Kidney tubule cell (primary cell): ENCODE measurements around the gene KCNMB3.
A peak's percentile ranks its signal among the peaks of the same experiment; 100 is the strongest.
"Not testable (repeated sequence)": the region's sequence is repeated elsewhere in the genome, so short reads cannot be mapped to it uniquely, and the experiment has no call there.

Source experiments
- DNase-seq: peaks from one replicate; pipeline ENCODE4 v3.0.0-alpha.2; 2018; ENCODE audit warnings: low spot score

The KCNMB3 gene, protein sequence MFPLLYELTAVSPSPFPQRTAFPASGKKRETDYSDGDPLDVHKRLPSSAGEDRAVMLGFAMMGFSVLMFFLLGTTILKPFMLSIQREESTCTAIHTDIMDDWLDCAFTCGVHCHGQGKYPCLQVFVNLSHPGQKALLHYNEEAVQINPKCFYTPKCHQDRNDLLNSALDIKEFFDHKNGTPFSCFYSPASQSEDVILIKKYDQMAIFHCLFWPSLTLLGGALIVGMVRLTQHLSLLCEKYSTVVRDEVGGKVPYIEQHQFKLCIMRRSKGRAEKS

DNA sequence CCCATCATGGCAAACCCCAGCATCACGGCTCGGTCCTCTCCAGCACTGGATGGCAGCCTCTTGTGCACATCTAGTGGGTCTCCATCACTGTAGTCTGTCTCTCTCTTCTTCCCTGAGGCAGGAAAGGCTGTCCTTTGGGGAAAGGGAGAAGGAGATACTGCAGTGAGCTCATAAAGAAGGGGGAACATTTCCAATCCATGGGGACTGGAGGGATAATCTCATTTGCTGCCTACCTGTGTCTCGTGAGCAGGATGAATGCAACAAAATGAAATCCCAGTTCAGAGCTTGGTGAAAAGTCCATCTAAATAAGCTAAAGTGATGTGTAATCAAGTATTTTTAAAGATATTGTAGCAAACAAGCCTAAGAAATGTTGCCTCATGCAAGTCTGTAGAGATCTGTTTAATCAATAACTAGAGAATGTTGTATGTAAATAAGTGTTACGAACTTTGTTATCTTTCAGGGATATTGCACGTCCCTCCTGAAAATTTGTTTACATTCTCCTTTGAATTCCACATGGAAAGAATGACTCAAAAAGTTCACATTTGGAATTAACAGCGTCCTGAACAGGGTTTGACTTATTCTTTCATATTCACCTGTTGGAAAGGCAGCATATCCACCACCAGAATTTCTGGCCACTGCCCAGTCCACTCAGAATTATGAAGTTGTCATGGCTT lies at the start of gene KCNMB3:
KCNMB3 (minus strand) TSS at position 312 of the 674 bp plus-strand sequence; CDS start at position 188, 124 bp downstream.
- DNase-seq: no peak

DNA sequence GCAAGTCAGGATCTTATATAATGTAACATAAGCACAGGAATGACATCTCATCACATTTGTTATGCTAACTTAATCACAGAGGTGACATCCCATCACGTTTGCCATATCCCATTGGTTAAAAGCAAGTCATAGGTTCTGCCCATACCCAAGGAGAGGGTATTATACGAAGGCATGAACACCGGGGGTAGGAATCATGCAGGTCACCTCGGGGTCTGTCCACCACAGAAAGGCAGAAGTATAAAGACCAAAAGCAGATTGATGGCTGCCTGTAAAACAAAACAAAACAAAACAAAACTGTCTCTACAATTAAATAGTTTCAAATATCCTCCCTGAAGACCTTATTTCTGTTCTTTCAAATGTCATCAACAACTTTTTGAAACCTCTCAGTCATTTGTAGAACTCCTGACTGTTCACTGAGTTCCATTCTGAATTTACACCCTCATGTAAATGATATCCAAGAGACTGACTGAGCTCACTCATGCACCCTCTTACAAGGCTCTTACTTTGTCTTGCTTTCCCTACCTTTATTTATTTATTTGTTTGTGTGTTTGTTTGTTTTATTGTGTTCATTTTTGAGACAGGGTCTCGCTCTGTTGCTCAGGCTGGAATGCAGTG lies 49.2 kb upstream of the KCNMB3 start:
- no peak for DNase-seq

DNA sequence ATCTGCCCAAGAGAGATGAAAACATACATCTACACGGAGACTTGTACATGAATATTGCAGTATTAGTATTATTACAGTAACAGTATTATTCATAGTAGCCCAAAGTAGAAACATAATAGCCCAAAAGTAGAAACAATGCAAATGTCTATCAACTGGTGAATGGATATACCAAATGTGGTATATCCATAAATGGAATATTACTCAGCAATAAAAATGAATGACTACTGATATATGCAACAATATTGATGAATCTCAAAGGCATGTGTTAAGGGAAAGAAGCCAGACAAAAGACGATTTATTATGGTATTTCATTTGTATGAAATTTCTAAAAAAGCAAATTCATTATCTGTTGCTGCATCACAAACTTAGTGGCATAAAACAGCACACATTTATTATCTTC lies 48.4 kb upstream of the KCNMB3 start:
- DNase-seq: no peak

DNA sequence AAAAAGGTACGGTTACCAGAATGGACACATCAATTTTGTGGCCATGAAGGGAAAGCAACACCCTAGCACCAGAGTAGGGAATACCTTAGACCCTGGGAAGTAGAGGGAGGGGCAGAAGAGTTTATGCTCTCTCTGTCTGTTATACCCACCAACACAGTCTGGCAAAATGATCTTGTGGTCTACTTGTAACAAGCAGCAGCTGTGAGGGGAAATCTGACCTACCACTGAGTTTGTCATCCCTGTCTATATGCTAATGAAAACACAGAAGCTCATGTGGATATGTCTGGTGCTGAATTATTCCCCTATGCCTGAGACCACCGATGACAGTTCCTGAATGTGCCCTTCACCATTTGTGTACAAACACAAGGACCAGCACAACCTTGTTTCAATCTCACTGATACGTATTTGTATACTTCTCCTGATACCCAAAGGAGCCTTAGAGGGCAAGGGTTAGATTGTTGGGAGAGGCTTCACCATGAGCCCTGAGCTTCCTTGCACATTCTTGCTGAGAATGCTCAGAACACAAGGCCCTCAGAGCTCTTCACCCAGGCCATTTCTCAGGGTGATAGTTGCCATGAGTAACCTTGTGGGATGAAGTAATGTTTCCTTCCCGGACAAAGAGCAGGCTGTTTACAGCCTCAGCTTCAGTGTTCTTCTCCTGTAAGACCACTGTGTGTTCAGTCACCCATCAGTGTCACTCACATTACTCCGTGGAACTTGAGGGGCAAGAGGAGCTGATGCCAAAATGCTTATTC lies 47.2 kb upstream of the KCNMB3 start:
- no peak for DNase-seq

DNA sequence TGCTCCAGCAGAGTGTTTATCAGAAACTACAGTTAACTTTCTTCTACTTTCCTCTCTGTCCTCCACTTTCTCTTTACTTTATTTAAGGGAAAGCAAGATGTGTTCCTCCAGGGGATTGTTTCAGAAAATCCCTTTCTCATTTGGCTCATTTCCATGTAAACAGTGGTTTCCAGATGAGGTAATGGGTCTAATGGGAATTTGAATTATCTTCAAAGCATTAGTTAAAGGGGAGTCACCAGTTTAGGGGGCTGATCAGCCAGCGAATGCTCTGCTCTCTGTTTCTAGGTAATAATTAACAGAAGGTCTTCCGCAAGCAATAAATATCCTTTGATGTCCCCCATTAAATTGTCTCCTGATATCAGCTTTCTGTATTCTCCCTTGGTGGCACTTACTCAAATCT lies 41.5 kb upstream of the KCNMB3 start:
- DNase-seq: peak; percentile 28

DNA sequence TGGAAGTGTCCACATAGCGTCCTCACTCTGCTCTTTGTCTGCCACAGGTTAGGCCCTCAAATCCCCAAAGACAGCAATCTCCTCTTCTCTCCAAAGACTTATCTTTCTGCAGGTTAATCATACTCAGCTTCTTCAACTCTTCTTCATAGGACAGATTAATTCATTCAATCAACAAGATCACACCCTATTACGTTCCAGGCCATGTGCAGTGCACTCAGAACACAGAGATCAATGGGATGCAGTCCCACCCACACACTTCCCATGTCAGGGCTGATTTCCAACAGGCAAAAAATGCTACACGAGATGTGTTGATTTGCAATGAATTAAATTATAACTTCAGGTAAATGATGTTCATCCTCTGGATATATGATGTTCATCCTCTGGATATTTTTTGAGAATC lies 38.4 kb upstream of the KCNMB3 start:
- DNase-seq: no peak

DNA sequence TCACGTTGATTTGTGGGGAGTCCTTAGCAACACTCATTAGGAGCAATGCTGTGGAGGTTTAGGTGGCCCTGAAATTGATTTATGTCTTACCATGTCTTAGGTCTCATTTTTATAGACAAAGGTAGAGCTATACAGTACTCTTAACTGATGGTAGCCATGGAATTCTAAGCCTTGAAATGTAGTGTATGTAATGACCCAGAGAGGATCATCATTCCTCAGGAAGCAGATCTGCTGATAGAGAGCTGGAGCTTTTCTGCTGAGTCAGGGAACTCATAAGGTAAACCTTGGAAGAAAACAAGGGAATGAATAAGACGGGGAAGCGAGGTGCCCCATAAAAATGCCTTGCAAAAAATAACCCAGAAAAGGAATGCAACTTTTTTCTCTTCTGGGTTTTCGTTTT lies 37.9 kb upstream of the KCNMB3 start:
- no peak for DNase-seq

DNA sequence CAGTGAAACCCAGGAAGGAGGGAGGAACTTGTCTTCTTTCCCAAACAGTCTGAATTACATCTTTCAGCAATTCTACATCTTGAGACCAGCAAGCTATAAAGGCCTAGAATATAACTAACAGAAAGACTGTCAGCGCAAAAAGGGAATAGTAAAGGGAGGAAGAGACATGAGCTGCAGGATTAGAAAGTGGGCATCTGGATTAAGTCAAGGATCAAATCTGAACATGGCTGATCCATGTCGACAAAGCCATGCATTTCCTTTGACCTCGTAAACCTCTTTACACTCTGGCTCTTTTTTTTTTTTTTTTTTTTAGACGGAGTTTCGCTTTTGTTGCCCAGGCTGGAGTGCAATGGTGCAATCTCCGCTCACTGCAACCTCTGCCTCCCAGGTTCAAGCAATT lies 35.4 kb upstream of the KCNMB3 start:
- no peak for DNase-seq

DNA sequence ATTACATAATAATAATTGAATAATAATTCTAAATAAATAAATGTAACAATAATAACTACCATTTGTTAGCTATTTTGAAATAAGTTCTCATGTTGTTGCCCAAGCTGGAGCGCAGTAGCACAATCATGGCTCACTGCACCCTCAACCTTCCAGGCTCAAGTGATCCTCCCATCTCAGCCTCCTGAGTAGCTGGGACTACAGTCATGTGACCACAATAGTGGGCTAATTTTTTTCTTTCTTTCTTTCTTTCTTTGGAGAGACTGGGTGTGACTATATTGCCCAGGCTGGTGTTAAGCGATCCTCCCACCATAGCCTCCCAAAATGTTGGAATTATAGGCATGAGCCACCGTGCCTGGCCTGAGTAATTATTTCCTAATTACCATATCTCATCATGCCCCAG lies 30.9 kb upstream of the KCNMB3 start:
- no peak for DNase-seq

DNA sequence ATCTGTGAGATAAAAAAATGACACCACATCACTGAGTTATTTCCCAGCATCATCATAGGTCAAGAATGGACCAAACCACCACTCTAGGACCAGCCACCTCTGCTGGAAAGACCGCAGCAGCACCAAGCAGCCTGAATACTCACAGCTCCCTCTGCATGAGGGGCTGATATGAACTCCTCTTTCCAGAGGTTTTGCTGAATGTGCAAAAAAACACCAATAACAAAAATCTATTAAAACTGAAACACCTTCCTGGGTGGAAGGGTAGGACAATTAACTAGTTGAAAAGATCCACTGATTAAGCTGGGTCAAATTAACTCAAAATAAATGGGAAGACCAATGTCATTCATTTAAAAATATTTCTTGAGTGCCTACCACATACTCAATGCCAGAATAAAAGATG lies 28.9 kb upstream of the KCNMB3 start:
- no peak for DNase-seq

DNA sequence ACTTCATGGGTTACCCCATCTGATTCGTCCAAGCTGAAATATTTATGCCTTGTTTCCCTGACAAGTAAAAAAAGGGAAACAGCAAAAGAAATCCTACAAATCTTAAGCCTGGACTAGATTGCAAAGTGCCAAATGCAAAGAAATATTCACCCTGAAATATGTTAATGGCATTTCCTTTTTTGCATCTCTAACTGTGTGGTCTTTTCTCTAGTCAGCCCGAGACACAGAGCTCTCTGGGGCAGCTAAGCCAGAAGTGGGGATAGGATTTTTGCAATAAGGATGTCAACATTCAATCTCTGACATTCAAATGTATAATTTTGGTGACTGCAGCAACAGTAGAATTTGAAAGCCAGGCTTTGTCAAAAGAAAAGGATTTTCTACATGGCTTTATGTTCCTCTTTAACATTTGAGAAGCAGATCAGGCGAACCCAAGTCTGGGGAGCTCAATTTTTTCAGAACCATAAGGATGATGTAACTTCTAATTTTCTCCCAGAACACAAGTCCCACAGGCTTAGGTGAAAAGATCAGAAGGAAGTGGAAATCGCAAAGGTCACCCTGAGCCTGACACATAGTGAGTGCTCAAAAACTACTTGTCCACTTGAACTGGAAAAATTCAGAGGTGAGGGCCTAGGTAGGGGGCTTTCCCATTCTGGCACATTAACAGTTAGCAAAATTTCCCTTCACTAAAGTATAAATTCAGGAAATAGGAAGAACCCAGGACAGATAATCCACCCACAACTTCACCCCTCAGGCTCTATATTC lies 28.2 kb upstream of the KCNMB3 start:
- DNase-seq: no peak

DNA sequence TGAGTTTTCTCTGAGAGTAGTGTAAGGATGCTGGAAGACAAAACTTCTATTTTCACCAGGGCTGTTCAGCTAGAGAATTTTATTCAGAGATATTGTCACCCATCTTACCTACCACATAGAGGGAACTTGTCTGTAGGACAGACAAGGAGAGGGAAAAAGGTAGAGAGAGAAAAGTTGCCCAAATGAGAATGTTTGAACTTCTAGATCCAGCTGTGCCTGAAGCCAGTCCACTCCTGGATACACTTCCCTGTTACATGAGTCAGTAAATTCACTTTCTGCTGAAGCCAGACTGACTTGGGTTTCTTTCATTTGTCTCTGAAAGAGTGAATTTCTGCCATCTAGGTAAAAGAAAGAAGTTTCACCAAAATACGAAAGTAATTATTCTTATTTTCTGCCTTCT lies 27.2 kb upstream of the KCNMB3 start:
- no peak for DNase-seq

DNA sequence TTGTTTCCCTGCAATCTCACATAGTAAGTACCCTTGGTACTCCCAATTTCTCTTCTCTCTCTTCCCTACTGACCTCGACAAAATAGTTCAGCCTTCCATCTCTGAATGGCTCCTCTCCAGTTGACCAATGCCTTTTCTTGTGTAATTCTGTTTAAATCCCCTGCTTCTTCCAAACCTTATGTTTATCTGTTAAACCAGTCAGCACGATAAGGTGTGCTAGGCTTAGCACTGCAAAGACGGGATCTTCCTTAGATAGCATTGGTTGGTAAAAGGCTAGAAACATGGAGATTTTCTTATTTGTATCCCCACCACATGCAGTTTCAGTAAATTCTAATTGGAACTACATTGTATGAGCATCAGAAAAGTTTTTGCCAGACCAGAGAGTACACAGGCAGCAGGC lies 25.8 kb upstream of the KCNMB3 start:
- DNase-seq: no peak

DNA sequence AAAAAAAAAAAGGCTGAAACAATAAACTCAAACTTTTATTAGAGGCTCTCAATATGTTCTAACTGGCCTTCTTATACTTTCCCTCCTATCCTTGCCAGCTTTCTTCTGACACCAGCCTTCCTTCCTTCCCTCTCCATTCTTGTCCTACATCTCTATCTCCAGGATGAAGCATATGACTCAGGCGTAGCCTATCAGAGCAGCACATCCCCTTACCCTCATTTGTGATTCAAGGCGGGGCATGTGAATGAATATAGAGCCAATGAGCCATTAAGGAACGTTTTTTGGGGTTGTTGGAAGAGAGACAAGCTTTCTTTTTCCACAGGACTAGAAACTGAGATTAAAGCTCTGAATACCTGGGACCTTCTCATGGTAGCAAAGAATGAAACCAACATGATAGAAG lies 25.1 kb upstream of the KCNMB3 start:
- DNase-seq: no peak

DNA sequence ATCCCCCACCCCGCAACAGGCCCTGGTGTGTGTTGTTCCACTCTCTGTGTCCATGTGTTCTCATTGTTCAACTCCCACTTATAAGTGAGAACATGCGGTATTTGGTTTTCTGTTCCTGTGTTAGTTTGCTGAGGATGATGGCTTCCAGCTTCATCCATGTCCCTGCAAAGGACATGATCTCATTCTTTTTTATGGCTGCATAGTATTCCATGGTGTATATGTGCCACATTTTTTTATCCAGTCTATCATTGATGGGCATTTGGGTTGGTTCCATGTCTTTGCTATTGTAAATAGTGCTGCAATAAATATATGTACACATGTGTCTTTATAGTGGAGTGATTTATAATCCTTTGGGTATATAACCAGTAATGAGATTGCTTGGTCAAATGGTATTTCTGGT lies 23.5 kb upstream of the KCNMB3 start:
- DNase-seq: not testable (repeated sequence)

DNA sequence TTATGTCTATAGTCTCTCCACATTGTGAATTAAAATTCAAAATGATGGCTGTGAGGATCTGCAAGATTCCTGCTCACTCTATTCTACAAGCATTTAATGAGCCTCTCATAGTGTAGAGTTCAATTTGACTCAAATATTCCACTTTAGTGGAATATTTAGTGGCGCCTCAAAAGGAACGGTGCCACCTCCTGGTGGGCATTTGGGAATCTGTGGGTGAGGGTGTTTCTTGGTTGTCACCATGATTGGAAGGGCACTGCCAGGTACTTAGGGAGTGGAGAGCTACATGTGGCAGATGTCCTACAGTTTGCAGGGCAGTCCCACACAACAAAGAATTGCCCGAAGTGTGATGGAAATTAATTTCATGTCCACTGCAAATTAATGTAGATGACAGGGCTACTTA lies 21.5 kb upstream of the KCNMB3 start:
- no peak for DNase-seq

DNA sequence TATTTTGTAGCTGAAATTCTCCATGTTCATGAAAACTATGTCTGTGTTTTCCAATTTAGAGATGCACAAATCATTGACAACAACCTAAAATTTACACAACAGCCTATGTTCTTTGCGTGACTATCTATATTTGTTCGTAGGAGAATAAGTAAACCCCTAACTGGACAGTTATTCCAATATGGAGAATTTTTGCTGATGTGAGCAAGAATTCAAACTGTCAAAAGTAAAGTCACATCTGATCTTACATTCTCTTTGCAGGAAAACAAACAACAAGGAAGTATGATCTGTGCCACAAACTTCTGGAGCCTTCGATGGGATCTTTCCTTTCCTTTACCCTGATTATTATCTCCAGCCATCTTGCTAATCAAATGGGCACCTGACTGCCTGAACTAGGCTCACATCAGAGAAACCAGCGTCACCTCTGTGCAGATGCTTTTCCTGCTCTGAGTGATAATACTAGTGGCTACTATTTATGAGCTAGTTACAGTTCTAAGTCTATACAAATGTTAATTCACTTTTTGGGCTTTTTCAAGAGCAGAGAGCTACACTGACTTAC lies 18.3 kb upstream of the KCNMB3 start:
- DNase-seq: no peak

DNA sequence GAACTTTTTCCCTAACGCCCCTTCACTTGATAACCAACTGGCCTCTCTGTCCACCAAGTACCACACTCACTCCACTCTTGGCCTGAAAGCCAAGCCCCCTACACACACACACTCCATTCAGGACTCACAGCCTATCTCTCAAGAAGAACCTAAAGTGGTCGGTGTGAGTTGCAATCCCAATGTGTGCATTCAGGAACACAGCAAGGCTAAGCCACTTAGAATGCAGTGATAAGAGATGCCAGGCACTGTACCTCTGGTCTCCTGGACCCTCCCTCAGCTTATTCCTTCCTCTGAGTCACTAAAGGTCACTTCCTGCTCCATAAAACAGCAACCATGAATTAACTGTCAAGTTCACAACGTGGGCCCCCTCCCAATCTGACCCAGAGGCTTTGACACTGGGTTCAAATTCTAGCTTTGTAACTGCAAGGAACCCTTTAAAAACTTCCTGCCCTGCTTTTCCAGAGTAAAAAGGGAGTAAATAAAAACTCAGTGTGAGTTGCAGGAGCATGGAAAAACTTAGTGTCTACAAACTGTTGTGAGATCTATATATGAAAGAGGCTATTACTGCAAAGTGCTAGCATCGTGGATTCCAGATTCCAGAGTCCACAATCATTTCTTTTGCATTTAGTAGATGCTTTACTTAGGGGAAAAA lies 17.6 kb upstream of the KCNMB3 start:
- DNase-seq: no peak

DNA sequence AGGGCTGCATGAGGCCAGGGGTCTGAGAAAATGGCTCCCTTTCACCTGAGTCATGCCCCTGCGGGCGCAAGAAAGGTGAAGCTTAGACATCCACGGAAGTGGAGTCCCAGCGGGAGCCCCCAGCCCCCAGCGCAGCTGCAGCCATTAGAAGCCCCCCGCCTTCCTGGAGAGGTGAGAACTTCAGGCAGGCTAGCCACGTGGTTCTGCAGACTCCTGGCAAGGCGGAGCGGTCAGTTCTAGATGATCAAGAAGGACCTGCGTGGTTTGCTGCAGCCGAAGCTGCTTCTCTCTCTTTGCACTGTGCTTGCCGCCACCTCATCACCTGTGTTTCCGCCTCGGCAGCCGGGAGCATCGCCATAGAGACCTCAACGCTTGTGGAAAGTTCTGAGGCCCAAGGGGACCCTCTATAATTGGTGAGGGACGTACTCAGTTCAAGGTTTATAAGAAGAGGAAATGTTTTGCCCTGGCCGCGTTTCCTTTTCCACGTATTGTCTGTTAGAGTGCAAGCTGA lies 15.8 kb upstream of the KCNMB3 start:
- no peak for DNase-seq

DNA sequence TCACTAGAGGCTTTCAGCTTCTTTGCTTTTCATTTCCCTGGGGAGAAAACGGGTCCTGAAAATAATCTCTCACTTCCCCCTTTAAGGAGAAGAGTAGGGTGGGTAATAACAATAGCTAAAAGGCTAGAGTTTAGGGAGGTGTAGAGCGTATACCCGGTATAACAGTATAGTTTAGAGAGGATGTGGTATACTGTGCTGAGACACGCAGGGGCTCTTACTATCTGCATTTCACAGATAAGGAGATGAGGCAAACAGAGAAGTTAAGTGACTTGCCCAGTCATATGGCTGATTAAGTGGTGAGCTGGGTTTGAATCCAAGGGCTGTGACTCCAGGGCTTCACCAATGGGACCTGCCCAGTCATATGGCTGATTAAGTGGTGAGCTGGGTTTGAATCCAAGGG lies 15.0 kb upstream of the KCNMB3 start:
- DNase-seq: no peak

DNA sequence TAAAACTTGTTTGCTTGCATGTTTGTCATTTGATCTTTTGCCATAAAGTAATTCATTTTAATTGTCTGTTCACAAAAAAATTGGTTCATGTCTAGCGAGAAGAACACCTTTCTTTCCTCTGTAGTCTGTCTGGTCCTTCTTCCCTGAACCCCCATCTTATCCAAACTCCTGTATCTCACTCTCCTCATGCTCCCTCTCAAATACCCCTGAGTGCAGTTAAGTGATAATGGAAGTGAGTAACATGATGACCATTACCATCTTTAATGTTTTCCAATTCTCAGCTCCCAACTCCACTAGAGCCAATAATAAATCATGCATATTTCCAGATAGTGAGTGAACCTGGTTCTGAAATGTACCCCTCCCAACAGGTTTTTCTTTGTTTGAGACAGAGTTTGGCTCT lies 14.2 kb upstream of the KCNMB3 start:
- no peak for DNase-seq
